Measurements from ENCODE around the gene GRK5.

The GRK5 gene

DNA sequence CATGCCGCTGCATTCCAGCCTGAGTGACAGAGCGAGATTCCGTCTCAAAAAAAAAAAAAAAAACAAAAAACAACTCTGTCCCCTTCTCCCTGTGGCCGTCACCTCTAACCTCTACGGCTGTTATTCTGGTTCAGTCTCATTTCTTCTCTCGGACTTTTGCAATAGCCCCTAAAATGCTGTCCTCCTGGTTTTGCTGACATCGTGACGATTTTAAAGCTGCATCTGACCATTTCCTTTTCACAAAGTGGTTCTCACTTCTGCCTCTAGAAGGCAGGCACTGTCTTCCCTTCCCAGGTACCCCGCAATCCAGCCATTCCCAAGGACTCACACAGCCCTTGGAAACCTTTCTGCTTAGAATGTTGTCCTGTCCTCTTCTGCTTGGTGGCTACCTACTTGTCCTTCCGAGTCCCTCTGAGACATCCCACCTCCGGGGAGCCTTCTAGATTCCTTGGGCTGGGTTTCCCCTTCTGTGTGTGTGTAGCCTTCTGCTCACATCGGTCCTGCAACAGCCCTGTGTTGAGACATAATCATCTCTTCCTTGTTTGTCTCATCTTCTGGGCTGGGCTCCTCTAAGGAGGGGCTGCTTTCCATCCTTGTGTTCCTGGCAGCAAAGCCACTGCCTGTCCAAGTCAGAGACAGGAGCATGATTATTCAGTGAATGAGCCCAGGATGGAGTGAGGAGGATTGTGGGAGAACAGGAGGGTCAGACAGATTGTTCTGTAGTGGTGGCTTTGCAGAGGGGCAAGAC is 83.1 kb downstream of the GRK5 start:
- Histone ChIP-seq H3K9me3 (no peaks in the 10 kb centered on the region), H3K4me3 (ENCODE audit: low read depth in 1 of 2, low read length in 1 of 2) (no peak overlapping the region), H3K36me3 (no peaks in the 10 kb centered on the region), H3K4me1 (ENCODE audit: control insufficient read depth in 1 of 2, insufficient read depth in 1 of 2, low read depth in 1 of 2, low read length in 1 of 2) (peaks cover 22 to 29% of the 10 kb centered on the region in 2 experiments), H3K27me3 (no peaks in the 10 kb centered on the region), H3K27ac (peak overlapping the region; percentile 76)
- TF ChIP-seq, protein P1, sequence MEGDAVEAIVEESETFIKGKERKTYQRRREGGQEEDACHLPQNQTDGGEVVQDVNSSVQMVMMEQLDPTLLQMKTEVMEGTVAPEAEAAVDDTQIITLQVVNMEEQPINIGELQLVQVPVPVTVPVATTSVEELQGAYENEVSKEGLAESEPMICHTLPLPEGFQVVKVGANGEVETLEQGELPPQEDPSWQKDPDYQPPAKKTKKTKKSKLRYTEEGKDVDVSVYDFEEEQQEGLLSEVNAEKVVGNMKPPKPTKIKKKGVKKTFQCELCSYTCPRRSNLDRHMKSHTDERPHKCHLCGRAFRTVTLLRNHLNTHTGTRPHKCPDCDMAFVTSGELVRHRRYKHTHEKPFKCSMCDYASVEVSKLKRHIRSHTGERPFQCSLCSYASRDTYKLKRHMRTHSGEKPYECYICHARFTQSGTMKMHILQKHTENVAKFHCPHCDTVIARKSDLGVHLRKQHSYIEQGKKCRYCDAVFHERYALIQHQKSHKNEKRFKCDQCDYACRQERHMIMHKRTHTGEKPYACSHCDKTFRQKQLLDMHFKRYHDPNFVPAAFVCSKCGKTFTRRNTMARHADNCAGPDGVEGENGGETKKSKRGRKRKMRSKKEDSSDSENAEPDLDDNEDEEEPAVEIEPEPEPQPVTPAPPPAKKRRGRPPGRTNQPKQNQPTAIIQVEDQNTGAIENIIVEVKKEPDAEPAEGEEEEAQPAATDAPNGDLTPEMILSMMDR (IDR thresholded peaks at IDR 0.05) = no peak

DNA sequence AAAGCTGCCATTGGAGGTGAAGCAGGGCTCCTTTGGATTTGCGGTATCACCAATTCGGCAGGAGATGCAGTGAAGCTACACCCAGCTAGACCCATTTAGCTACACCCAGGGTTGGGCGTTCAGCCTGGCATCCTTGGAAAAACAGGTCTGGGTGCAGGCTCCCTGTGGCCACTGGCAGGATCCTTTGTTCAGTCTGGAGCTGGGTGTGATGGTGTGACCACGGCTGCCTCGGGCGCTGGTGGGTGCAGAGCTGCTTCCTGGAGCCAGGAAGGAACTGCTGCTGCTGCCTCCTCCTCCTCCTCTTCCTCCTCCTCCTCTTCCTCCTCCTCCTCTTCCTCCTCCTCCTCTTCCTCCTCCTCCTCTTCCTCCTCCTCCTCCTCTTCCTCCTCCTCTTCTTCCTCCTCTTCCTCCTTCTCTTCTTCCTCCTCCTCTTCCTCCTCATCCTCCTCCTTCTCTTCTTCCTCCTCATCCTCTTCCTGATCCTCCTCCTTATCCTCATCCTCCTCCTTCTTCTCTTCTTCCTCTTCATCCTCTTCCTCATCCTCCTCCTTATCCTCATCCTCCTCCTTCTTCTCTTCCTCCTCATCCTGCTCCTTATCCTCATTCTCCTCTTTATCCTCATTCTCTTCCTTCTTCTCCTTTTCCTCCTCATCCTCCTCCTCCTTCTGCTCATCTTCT is 84.0 kb downstream of the GRK5 start:
- H3K4me3 ChIP-seq (ENCODE audit: low read depth in 1 of 2, low read length in 1 of 2) = no peak overlapping the region
- TF ChIP-seq, protein P1 (IDR thresholded peaks at IDR 0.05) = no peak
- no peaks in the 10 kb centered on the region for H3K27me3 ChIP-seq
- H3K4me1 ChIP-seq (ENCODE audit: control insufficient read depth in 1 of 2, insufficient read depth in 1 of 2, low read depth in 1 of 2, low read length in 1 of 2) = peaks cover 22 to 29% of the 10 kb centered on the region in 2 experiments
- no peaks in the 10 kb centered on the region for H3K36me3 ChIP-seq
- peak overlapping the region; percentile 76 for H3K27ac ChIP-seq
- no peaks in the 10 kb centered on the region for H3K9me3 ChIP-seq

DNA sequence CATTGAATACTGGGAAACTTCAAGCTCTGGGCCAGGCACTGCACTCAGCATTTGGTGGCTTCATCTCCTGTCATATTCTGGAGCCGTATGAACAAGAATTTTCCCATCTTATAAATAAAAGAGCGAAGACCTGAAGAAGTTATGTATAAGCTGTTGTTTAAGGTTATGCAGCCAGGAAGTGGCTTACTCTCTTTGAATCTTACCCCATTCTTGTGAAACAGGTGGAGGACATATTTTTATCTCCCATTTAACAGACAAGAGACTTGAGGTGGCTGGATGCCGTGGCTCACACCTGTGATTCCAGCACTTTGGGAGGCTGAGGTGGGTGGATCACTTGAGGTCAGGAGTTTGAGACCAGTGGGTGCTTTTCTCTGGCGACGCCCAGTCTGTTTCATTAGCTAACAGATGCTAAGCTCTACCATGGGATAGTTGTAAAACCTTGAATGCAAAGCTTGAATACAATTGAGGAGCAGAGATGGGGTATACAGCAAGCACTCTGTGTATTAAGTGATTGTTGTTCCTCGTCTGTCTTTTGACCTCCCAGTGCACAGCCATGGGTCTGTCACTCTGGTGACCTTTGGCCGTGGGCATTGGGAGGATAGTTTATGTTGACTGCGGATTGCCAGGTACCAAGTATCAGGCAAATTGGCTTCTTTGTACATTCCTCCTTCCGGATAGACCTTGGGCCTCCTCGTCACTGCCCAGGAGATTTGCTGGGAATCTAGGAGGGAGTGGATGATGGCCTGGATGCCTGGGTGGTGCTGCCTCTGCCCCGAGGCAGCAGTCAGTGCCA is 85.8 kb downstream of the GRK5 start:
- no peaks in the 10 kb centered on the region for H3K9me3 ChIP-seq
- H3K27me3 ChIP-seq = no peaks in the 10 kb centered on the region
- no peaks in the 10 kb centered on the region for H3K36me3 ChIP-seq
- peaks cover 22 to 29% of the 10 kb centered on the region in 2 experiments for H3K4me1 ChIP-seq (ENCODE audit: control insufficient read depth in 1 of 2, insufficient read depth in 1 of 2, low read depth in 1 of 2, low read length in 1 of 2)
- H3K27ac ChIP-seq = peak overlapping the region; percentile 76
- TF ChIP-seq, protein P1 (IDR thresholded peaks at IDR 0.05) = no peak
- no peak overlapping the region for H3K4me3 ChIP-seq (ENCODE audit: low read depth in 1 of 2, low read length in 1 of 2)

DNA sequence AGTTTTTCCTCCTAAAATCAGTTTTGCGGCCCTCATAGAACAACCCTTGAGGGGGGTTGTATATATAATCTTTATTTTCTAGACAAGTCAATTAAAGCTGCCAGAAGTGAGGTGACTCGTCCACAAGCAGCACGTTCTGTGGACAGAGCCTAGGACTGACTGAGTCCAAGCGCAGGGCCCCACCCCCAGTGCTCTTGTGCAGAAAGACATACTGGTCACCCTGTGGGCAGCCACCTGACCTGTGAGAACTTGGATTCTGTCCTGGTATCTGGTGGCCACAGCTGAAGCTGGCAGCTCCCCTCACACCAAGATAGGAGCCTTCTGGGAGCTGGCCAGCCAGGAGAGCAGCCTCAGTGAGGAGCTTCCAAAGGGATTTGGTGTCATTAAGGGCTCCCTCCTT is 89.3 kb downstream of the GRK5 start:
- Histone ChIP-seq H3K27me3 (no peaks in the 10 kb centered on the region), H3K9me3 (no peaks in the 10 kb centered on the region), H3K4me3 (ENCODE audit: low read depth in 1 of 2, low read length in 1 of 2) (no peak overlapping the region), H3K36me3 (no peaks in the 10 kb centered on the region), H3K4me1 (ENCODE audit: control insufficient read depth in 1 of 2, insufficient read depth in 1 of 2, low read depth in 1 of 2, low read length in 1 of 2) (peaks cover 0 to 6% of the 10 kb centered on the region in 2 experiments), H3K27ac (no peak overlapping the region)
- TF ChIP-seq, protein P1 (IDR thresholded peaks at IDR 0.05) = no peak

DNA sequence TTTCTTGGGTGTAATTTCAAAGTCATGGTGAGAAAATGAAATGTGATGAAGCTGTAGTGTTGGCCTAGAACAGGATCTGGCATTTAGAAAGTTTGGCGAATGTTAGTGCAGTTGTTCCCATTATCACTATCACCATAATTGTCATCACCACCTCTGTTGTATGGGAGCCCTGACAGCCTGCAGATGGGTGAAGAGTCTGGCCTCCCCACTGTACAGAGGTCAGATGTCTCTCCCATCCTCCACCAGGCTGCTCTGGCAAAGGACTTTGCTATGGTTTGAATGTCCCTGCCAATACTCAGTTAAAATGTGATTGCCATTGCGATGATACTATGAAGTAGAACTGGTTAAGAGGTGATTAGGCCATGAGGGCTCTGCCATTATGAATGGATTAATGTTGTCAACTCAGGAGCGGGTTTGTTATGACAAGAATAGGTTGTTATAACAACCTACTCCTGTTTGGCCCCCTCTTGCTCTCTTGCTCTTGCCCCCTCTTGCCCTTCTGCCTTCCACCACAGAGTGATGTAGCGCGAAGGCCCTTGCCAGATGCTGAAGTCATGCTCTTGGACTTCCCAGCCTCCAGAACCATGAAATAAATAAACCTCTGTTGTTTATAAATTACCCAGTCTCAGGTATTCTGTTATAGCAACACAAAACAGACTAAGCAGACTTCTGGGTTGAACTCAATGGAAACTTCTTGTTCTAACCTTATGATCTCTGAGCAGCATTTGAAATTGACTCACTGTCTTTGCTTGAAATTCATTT is 90.0 kb downstream of the GRK5 start:
- Histone ChIP-seq H3K4me1 (ENCODE audit: control insufficient read depth in 1 of 2, insufficient read depth in 1 of 2, low read depth in 1 of 2, low read length in 1 of 2) (peaks cover 0 to 7% of the 10 kb centered on the region in 2 experiments), H3K9me3 (no peaks in the 10 kb centered on the region), H3K27me3 (no peaks in the 10 kb centered on the region), H3K4me3 (ENCODE audit: low read depth in 1 of 2, low read length in 1 of 2) (no peak overlapping the region), H3K36me3 (no peaks in the 10 kb centered on the region), H3K27ac (no peak overlapping the region)
- TF ChIP-seq, protein P1 (IDR thresholded peaks at IDR 0.05) = no peak

Measured in neutrophil (primary cell).